ENCODE results near the gene UBQLN4.

UBQLN4 gene

GRCh38 chr1:156053768-156054499 lies at the start of gene UBQLN4:
TSS of gene UBQLN4 (minus strand) at chr1:156053798. CDS start at chr1:156053701, 97 bp downstream.
- peak; percentile 81 for DNase-seq

- no peak for DNase-seq
Observed at GRCh38 chr1:156102633-156103511, 49.3 kb upstream of the UBQLN4 start.

- no peak for DNase-seq
Observed at GRCh38 chr1:156101880-156102279, 48.3 kb upstream of the UBQLN4 start.

GRCh38 chr1:156100205-156100995 lies 46.8 kb upstream of the UBQLN4 start:
- DNase-seq, result no peak

GRCh38 chr1:156099282-156099681 lies 45.7 kb upstream of the UBQLN4 start:
- no peak for DNase-seq

GRCh38 chr1:156098784-156099183 lies 45.2 kb upstream of the UBQLN4 start:
- DNase-seq, result no peak

- no peak for DNase-seq
Observed at GRCh38 chr1:156097499-156098178, 44.0 kb upstream of the UBQLN4 start.

GRCh38 chr1:156096640-156097391 lies 43.2 kb upstream of the UBQLN4 start:
- peak; percentile 67 for DNase-seq

GRCh38 chr1:156095906-156096508 lies 42.4 kb upstream of the UBQLN4 start:
- DNase-seq, result no peak

GRCh38 chr1:156091610-156092009 lies 38.0 kb upstream of the UBQLN4 start:
- DNase-seq, result no peak

- peak; percentile 88 for DNase-seq
Observed at GRCh38 chr1:156090840-156091188, 37.2 kb upstream of the UBQLN4 start.

- DNase-seq, result no peak
Observed at GRCh38 chr1:156090138-156090839, 36.7 kb upstream of the UBQLN4 start.

GRCh38 chr1:156089704-156090103 lies 36.1 kb upstream of the UBQLN4 start:
- no peak for DNase-seq

GRCh38 chr1:156086256-156086662 lies 32.7 kb upstream of the UBQLN4 start:
- DNase-seq, result no peak

- DNase-seq, result no peak
Observed at GRCh38 chr1:156083800-156084790, 30.5 kb upstream of the UBQLN4 start.

GRCh38 chr1:156082309-156083091 lies 28.9 kb upstream of the UBQLN4 start, which contains the start of gene MEX3A:
TSS of gene MEX3A (minus strand) at chr1:156082465. CDS start at chr1:156081998, 467 bp downstream.
- DNase-seq, result peak; percentile 79

GRCh38 chr1:156081917-156082308 lies 28.3 kb upstream of the UBQLN4 start:
- DNase-seq, result no peak

- no peak for DNase-seq
Observed at GRCh38 chr1:156081180-156081916, 27.8 kb upstream of the UBQLN4 start.
